ENCODE data around the gene MAN1A1. TPM values are rescaled to one million over a fixed set of nuclear protein-coding genes. Genes with fewer than 3 reads are reported as not detected.

Gene MAN1A1
- total RNA-seq, 4 donors from 2014 or later, result 30.0 to 99.0 (median 69.8) TPM

- Histone ChIP-seq H3K36me3 (no peaks in the 10 kb centered on the region), H3K4me1 (no peaks in the 10 kb centered on the region), H3K27ac (no peak overlapping the region), H3K4me3 (no peak overlapping the region), H3K27me3 (no peaks in the 10 kb centered on the region), H3K9me3 (no peaks in the 10 kb centered on the region)
- no peak for DNase-seq
- TF ChIP-seq POLR2A (IDR thresholded peaks at IDR 0.05), result no peak
- no peak for TF ChIP-seq CTCF (IDR thresholded peaks at IDR 0.05)
- intact Hi-C loops (cut with DNase I; ENCODE audit: low total_unique reads), result no loop called here
Observed at GRCh38 chr6:119326291-119327005, 23.1 kb downstream of the MAN1A1 start.

- TF ChIP-seq CTCF (IDR thresholded peaks at IDR 0.05) (no peak), POLR2A (IDR thresholded peaks at IDR 0.05) (no peak)
- Histone ChIP-seq H3K4me3 (no peak overlapping the region), H3K4me1 (no peaks in the 10 kb centered on the region), H3K27ac (no peak overlapping the region), H3K9me3 (no peaks in the 10 kb centered on the region), H3K27me3 (no peaks in the 10 kb centered on the region), H3K36me3 (no peaks in the 10 kb centered on the region)
- intact Hi-C loops (cut with DNase I; ENCODE audit: low total_unique reads), result no loop called here
- no peak for DNase-seq
Observed at GRCh38 chr6:119325559-119326265, 23.8 kb downstream of the MAN1A1 start.

GRCh38 chr6:119324718-119325117 lies 24.8 kb downstream of the MAN1A1 start:
- no peak for DNase-seq
- intact Hi-C loops (cut with DNase I; ENCODE audit: low total_unique reads), result no loop called here

GRCh38 chr6:119323931-119324330 lies 25.6 kb downstream of the MAN1A1 start:
- H3K27ac ChIP-seq, result no peak overlapping the region
- H3K4me1 ChIP-seq, result no peaks in the 10 kb centered on the region
- DNase-seq, result no peak
- H3K4me3 ChIP-seq, result no peak overlapping the region
- intact Hi-C loops (cut with DNase I; ENCODE audit: low total_unique reads), result no loop called here
- H3K36me3 ChIP-seq, result no peaks in the 10 kb centered on the region
- H3K9me3 ChIP-seq, result no peaks in the 10 kb centered on the region
- H3K27me3 ChIP-seq, result no peaks in the 10 kb centered on the region
- TF ChIP-seq POLR2A (IDR thresholded peaks at IDR 0.05) (no peak), CTCF (IDR thresholded peaks at IDR 0.05) (no peak)

More at GRCh38 chr6:119324718-119325117, 24.8 kb downstream of the MAN1A1 start:
- Histone ChIP-seq H3K4me3 (no peak overlapping the region), H3K36me3 (no peaks in the 10 kb centered on the region), H3K27me3 (no peaks in the 10 kb centered on the region), H3K4me1 (no peaks in the 10 kb centered on the region), H3K9me3 (no peaks in the 10 kb centered on the region), H3K27ac (no peak overlapping the region)
- TF ChIP-seq CTCF (IDR thresholded peaks at IDR 0.05) (no peak), POLR2A (IDR thresholded peaks at IDR 0.05) (no peak)

- no peak overlapping the region for H3K27ac ChIP-seq
- intact Hi-C loops (cut with DNase I; ENCODE audit: low total_unique reads), result no loop called here
- no peaks in the 10 kb centered on the region for H3K36me3 ChIP-seq
- no peak overlapping the region for H3K4me3 ChIP-seq
- no peaks in the 10 kb centered on the region for H3K4me1 ChIP-seq
- no peaks in the 10 kb centered on the region for H3K27me3 ChIP-seq
- no peak for DNase-seq
- H3K9me3 ChIP-seq, result no peaks in the 10 kb centered on the region
- TF ChIP-seq POLR2A (IDR thresholded peaks at IDR 0.05) (no peak), CTCF (IDR thresholded peaks at IDR 0.05) (no peak)
Observed at GRCh38 chr6:119323478-119323877, 26.1 kb downstream of the MAN1A1 start.

Data from uterus (tissue), 4 donors.